HepG2 (cell line): ENCODE results near the gene IL36A.

Experiments used
- EZH2 ChIP-seq: conservative IDR thresholded peaks from 2 replicates; pipeline ENCODE4 v1.6.1; 2012; ENCODE audit warnings: mild to moderate bottlenecking, low read depth, low read length, moderate library complexity
- KLF6 ChIP-seq: IDR thresholded peaks from 2 replicates; pipeline ENCODE4 v1.8.0; 2016; ENCODE audit warnings: missing biosample characterization, missing genetic modification reagents
- NFE2 ChIP-seq: sonication (generic); formaldehyde crosslinking; IDR thresholded peaks from 2 replicates; pipeline ENCODE4 v1.4.0; 2020; ENCODE audit warnings: missing genetic modification reagents
- POLR2AphosphoS5 ChIP-seq: IDR thresholded peaks from 2 replicates; pipeline ENCODE4 v1.6.1; 2012; ENCODE audit warnings: low read depth, low read length
- RFX5 ChIP-seq: IDR thresholded peaks from 2 replicates; pipeline ENCODE4 v1.6.1; 2011; ENCODE audit warnings: low read depth, low read length, improper control_type of control experiment
- TCF12 ChIP-seq, 2 experiments: fragments of 450-650 bp in 1 of 2; sonication (generic) in 1 of 2; formaldehyde crosslinking in 1 of 2; IDR thresholded peaks; 2 replicates each; pipeline versions ENCODE4 v1.6.1 to v1.8.0; 2017 to 2022; ENCODE audit warnings: antibody characterized with exemption in 1 of 2, mild to moderate bottlenecking in 1 of 2, missing genetic modification reagents in 1 of 2, moderate library complexity in 1 of 2
- USF2 ChIP-seq, 2 experiments: sonication (generic) in 1 of 2; formaldehyde crosslinking in 1 of 2; IDR thresholded peaks; 2 replicates each; pipeline versions ENCODE4 v1.5.1 to v1.6.1; 2011 to 2020; ENCODE audit warnings: borderline replicate concordance in 1 of 2, low read depth in 1 of 2, low read length in 1 of 2, mild to moderate bottlenecking in 1 of 2, missing genetic modification reagents in 1 of 2, moderate library complexity in 1 of 2
- ZNF3 ChIP-seq: IDR thresholded peaks from 2 replicates; pipeline ENCODE4 v1.7.0; 2017; ENCODE audit warnings: inconsistent platforms
- ZNF567 ChIP-seq: sonication (generic); formaldehyde crosslinking; IDR thresholded peaks from 2 replicates; pipeline ENCODE4 v1.8.1; 2023; ENCODE audit warnings: mild to moderate bottlenecking, missing genetic modification reagents, borderline replicate concordance
- ZNF691 ChIP-seq: sonication (generic); formaldehyde crosslinking; IDR thresholded peaks from 2 replicates; pipeline ENCODE4 v1.4.0; 2020; ENCODE audit warnings: missing genetic modification reagents, low read depth, mild to moderate bottlenecking, borderline replicate concordance
- TF ChIP-seq, protein P1 (sequence below): sonication (generic); formaldehyde crosslinking; IDR thresholded peaks from 2 replicates; pipeline ENCODE4 v1.5.0; 2020; ENCODE audit warnings: mild to moderate bottlenecking, missing genetic modification reagents, moderate library complexity
- TF ChIP-seq, protein P2 (sequence below): sonication (generic); formaldehyde crosslinking; IDR thresholded peaks from 2 replicates; pipeline ENCODE4 v1.5.0; 2020; ENCODE audit warnings: mild to moderate bottlenecking, missing genetic modification reagents
- TF ChIP-seq, protein P3 (sequence below): sonication (generic); formaldehyde crosslinking; IDR thresholded peaks from 2 replicates; pipeline ENCODE4 v1.5.0; 2020; ENCODE audit warnings: missing genetic modification reagents, mild to moderate bottlenecking, borderline replicate concordance

DNA sequence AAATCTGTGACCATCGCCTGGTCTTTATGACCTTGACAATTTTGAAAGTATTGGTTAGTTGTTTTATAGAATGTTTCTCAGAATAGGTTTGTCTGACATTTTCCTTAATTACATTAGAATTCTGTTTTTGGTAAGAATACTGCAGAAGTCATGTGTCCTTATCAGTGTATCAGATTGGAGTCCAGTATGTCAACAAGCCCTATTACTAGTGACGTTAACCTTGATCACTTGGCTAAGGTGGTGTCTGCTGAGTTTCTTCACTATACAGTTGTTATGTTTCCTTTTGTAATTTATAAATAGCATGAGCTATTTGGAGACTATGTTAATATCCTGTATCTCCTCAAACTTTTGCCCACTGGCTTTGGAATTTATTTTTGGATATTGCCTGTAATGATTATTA lies 38.2 kb upstream of the IL36A start:
- TF ChIP-seq, protein P1, sequence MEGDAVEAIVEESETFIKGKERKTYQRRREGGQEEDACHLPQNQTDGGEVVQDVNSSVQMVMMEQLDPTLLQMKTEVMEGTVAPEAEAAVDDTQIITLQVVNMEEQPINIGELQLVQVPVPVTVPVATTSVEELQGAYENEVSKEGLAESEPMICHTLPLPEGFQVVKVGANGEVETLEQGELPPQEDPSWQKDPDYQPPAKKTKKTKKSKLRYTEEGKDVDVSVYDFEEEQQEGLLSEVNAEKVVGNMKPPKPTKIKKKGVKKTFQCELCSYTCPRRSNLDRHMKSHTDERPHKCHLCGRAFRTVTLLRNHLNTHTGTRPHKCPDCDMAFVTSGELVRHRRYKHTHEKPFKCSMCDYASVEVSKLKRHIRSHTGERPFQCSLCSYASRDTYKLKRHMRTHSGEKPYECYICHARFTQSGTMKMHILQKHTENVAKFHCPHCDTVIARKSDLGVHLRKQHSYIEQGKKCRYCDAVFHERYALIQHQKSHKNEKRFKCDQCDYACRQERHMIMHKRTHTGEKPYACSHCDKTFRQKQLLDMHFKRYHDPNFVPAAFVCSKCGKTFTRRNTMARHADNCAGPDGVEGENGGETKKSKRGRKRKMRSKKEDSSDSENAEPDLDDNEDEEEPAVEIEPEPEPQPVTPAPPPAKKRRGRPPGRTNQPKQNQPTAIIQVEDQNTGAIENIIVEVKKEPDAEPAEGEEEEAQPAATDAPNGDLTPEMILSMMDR (CRISPR knock-in tag) = no peak
- TF ChIP-seq NFE2 (CRISPR knock-in tag) = no peak
- TF ChIP-seq, protein P2, sequence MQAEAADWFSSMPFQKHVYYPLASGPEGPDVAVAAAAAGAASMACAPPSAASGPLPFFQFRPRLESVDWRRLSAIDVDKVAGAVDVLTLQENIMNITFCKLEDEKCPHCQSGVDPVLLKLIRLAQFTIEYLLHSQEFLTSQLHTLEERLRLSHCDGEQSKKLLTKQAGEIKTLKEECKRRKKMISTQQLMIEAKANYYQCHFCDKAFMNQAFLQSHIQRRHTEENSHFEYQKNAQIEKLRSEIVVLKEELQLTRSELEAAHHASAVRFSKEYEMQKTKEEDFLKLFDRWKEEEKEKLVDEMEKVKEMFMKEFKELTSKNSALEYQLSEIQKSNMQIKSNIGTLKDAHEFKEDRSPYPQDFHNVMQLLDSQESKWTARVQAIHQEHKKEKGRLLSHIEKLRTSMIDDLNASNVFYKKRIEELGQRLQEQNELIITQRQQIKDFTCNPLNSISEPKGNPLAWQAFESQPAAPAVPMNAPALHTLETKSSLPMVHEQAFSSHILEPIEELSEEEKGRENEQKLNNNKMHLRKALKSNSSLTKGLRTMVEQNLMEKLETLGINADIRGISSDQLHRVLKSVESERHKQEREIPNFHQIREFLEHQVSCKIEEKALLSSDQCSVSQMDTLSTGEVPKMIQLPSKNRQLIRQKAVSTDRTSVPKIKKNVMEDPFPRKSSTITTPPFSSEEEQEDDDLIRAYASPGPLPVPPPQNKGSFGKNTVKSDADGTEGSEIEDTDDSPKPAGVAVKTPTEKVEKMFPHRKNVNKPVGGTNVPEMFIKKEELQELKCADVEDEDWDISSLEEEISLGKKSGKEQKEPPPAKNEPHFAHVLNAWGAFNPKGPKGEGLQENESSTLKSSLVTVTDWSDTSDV = no peak
- no peak for TF ChIP-seq ZNF691 (CRISPR knock-in tag)
- no peak for TF ChIP-seq POLR2AphosphoS5
- no peak for TF ChIP-seq ZNF3 (CRISPR knock-in tag)
- TF ChIP-seq EZH2 = no peak
- TF ChIP-seq TCF12 (IDR thresholded peaks at IDR 0.05) = no peak
- no peak for TF ChIP-seq TCF12 (CRISPR knock-in tag; IDR thresholded peaks at IDR 0.05)
- no peak for TF ChIP-seq RFX5
- TF ChIP-seq, protein P3, sequence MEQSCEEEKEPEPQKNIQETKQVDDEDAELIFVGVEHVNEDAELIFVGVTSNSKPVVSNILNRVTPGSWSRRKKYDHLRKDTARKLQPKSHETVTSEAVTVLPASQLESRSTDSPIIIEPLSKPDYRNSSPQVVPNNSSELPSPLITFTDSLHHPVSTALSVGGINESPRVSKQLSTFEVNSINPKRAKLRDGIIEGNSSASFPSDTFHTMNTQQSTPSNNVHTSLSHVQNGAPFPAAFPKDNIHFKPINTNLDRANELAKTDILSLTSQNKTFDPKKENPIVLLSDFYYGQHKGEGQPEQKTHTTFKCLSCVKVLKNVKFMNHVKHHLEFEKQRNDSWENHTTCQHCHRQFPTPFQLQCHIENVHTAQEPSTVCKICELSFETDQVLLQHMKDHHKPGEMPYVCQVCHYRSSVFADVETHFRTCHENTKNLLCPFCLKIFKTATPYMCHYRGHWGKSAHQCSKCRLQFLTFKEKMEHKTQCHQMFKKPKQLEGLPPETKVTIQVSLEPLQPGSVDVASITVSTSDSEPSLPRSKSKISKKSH (CRISPR knock-in tag) = no peak
- no peak for TF ChIP-seq ZNF567
- TF ChIP-seq USF2 (IDR thresholded peaks at IDR 0.05; ENCODE audit: low read depth, low read length) = no peak
- no peak for TF ChIP-seq USF2 (CRISPR knock-in tag; IDR thresholded peaks at IDR 0.05; ENCODE audit: borderline replicate concordance)
- TF ChIP-seq KLF6 (CRISPR knock-in tag) = no peak
